IMR-90 (cell line): Measurements from ENCODE around the gene GGT6. TPM values are rescaled to one million over a fixed set of nuclear protein-coding genes. Genes with fewer than 3 reads are reported as not detected.

Experiments
- ATAC-seq: fragments of 200-7000 bp; cut with Tn5 transposase; 2 replicates; pipeline ENCODE4 v1.9.1; 2020; ENCODE audit warnings: low read depth, mild to moderate bottlenecking, moderate library complexity
- BruUV-seq: library from RNA; stranded (reverse); fragments of 400-500 nt; replicated peaks from 2 replicates; lab custom pipeline; 2021; lab: Mats Ljungman, UMichigan
- CTCF ChIA-PET: fragments of 300-600 bp; formaldehyde crosslinking; extraction: SDS; loops from one replicate; lab custom pipeline; 2021; ENCODE audit warnings: antibody characterized with exemption; lab: Yijun Ruan, JAX
- POLR2A ChIA-PET: fragments of 300-600 bp; sonication (Branson Sonifier 250); formaldehyde crosslinking; loops from one replicate; lab custom pipeline; 2022; ENCODE audit warnings: antibody characterized with exemption; ENCODE audit not compliant: unreplicated experiment; lab: Charles Lee
- DNase-seq: peaks from one replicate; pipeline ENCODE4 v3.0.0; 2013
- H2AFZ ChIP-seq: replicated peaks from 2 replicates; pipeline ENCODE3; 2013; ENCODE audit warnings: low read length, mild to moderate bottlenecking; ENCODE audit not compliant: poor library complexity
- H2AK5ac ChIP-seq: 2 replicates; pipeline ENCODE4 v1.6.1; 2013; ENCODE audit warnings: low read depth, low read length, inconsistent platforms
- H2AK9ac ChIP-seq: replicated peaks from 2 replicates; pipeline ENCODE3; 2013; ENCODE audit warnings: mild to moderate bottlenecking, low read depth, low read length, moderate library complexity; ENCODE audit not compliant: poor library complexity
- H2BK120ac ChIP-seq: 2 replicates; pipeline ENCODE4 v1.6.1; 2013; ENCODE audit warnings: low read depth, low read length, inconsistent platforms
- H2BK15ac ChIP-seq: 3 replicates; pipeline ENCODE4 v1.6.1; 2013; ENCODE audit warnings: low read depth, low read length, inconsistent platforms
- H2BK20ac ChIP-seq: 2 replicates; pipeline ENCODE4 v1.6.1; 2013; ENCODE audit warnings: low read depth, mild to moderate bottlenecking, inconsistent platforms, low read length, moderate library complexity
- H2BK5ac ChIP-seq: 2 replicates; pipeline ENCODE4 v1.6.1; 2013; ENCODE audit warnings: mild to moderate bottlenecking, low read depth, low read length, inconsistent platforms; ENCODE audit not compliant: poor library complexity, severe bottlenecking
- H3K14ac ChIP-seq: replicated peaks from 2 replicates; pipeline ENCODE4 v1.6.1; 2013; ENCODE audit warnings: low read depth, low read length, inconsistent platforms
- H3K18ac ChIP-seq: 2 replicates; pipeline ENCODE4 v1.6.1; 2013; ENCODE audit warnings: low read depth, low read length, control low read depth
- H3K23ac ChIP-seq: 2 replicates; pipeline ENCODE4 v1.6.1; 2013; ENCODE audit warnings: low read depth, low read length, inconsistent platforms
- H3K27ac ChIP-seq: 2 replicates; pipeline ENCODE4 v1.5.1; 2013; ENCODE audit warnings: mild to moderate bottlenecking, control low read depth, low read length; ENCODE audit not compliant: insufficient read depth
- H3K27me3 ChIP-seq: 2 replicates; pipeline ENCODE4 v1.6.1; 2013; ENCODE audit warnings: low read length; ENCODE audit not compliant: control insufficient read depth, insufficient read depth
- H3K36me3 ChIP-seq: 2 replicates; pipeline ENCODE4 v1.6.1; 2013; ENCODE audit warnings: low read length, mixed read lengths; ENCODE audit not compliant: control insufficient read depth, insufficient read depth
- H3K4ac ChIP-seq: 2 replicates; pipeline ENCODE4 v1.6.1; 2013; ENCODE audit warnings: low read depth, low read length, inconsistent platforms
- H3K4me1 ChIP-seq: 2 replicates; pipeline ENCODE4 v1.6.1; 2013; ENCODE audit warnings: low read length, mixed read lengths; ENCODE audit not compliant: control insufficient read depth, insufficient read depth
- H3K4me2 ChIP-seq: 2 replicates; pipeline ENCODE4 v1.6.1; 2013; ENCODE audit warnings: low read depth, mild to moderate bottlenecking, control low read depth, low read length, moderate library complexity
- H3K4me3 ChIP-seq: 2 replicates; pipeline ENCODE4 v1.5.1; 2013; ENCODE audit warnings: low read depth, mild to moderate bottlenecking, control low read depth, low read length, moderate library complexity; ENCODE audit not compliant: insufficient read depth
- H3K56ac ChIP-seq: 2 replicates; pipeline ENCODE4 v1.6.1; 2013; ENCODE audit warnings: low read length, inconsistent platforms; ENCODE audit not compliant: insufficient read depth; ENCODE audit errors: extremely low read depth
- H3K79me1 ChIP-seq, 2 experiments: 2 replicates each; pipeline ENCODE4 v1.6.1; 2013; ENCODE audit warnings: low read length in 2 of 2, inconsistent platforms in 1 of 2, low read depth in 1 of 2
- H3K9ac ChIP-seq: 2 replicates; pipeline ENCODE4 v1.6.1; 2013; ENCODE audit warnings: low read depth, low read length, control low read depth
- H3K9me1 ChIP-seq: 2 replicates; pipeline ENCODE4 v1.6.1; 2013; ENCODE audit warnings: low read length, inconsistent platforms; ENCODE audit not compliant: insufficient read depth
- H3K9me3 ChIP-seq: 2 replicates; pipeline ENCODE4 v1.6.1; 2013; ENCODE audit warnings: low read length; ENCODE audit not compliant: control insufficient read depth, insufficient read depth
- H4K20me1 ChIP-seq: 2 replicates; pipeline ENCODE4 v1.6.1; 2013; ENCODE audit warnings: low read length, inconsistent platforms; ENCODE audit not compliant: insufficient read depth
- H4K5ac ChIP-seq: 2 replicates; pipeline ENCODE4 v1.6.1; 2013; ENCODE audit warnings: mild to moderate bottlenecking, low read depth, low read length, control low read depth
- H4K8ac ChIP-seq, 2 experiments: 2 replicates each; pipeline ENCODE4 v1.6.1; 2013; ENCODE audit warnings: low read depth in 2 of 2, low read length in 2 of 2, control low read depth in 1 of 2, inconsistent platforms in 1 of 2
- H4K91ac ChIP-seq: 2 replicates; pipeline ENCODE4 v1.6.1; 2013; ENCODE audit warnings: low read depth, low read length, inconsistent platforms; ENCODE audit not compliant: insufficient read depth
- BHLHE40 ChIP-seq: fragments of 150-350 bp; IDR thresholded peaks from 2 replicates; pipeline ENCODE4 v1.6.1; 2016; ENCODE audit warnings: mild to moderate bottlenecking, low read depth, low read length
- CEBPB ChIP-seq: IDR thresholded peaks from 2 replicates; pipeline ENCODE4 v1.6.1; 2012; ENCODE audit warnings: low read depth, low read length, improper control_type of control experiment
- FOS ChIP-seq: fragments of 150-350 bp; IDR thresholded peaks from 2 replicates; pipeline ENCODE4 v1.6.1; 2016; ENCODE audit warnings: low read depth, low read length
- MAFK ChIP-seq: IDR thresholded peaks from 2 replicates; pipeline ENCODE4 v1.6.1; 2012; ENCODE audit warnings: low read depth, low read length, improper control_type of control experiment
- MAZ ChIP-seq: IDR thresholded peaks from 2 replicates; pipeline ENCODE4 v1.6.1; 2012; ENCODE audit warnings: low read depth, mild to moderate bottlenecking, low read length, improper control_type of control experiment, moderate library complexity, borderline replicate concordance
- MXI1 ChIP-seq: IDR thresholded peaks from 2 replicates; pipeline ENCODE4 v1.6.1; 2012; ENCODE audit warnings: low read depth, mild to moderate bottlenecking, low read length, moderate library complexity, borderline replicate concordance
- POLR2A ChIP-seq: IDR thresholded peaks from 2 replicates; pipeline ENCODE4 v1.6.1; 2012; ENCODE audit warnings: mild to moderate bottlenecking, low read depth, low read length
- RAD21 ChIP-seq: IDR thresholded peaks from 2 replicates; pipeline ENCODE4 v1.6.1; 2012; ENCODE audit warnings: low read length, improper control_type of control experiment
- RCOR1 ChIP-seq: IDR thresholded peaks from 2 replicates; pipeline ENCODE4 v1.6.1; 2012; ENCODE audit warnings: mild to moderate bottlenecking, low read length, improper control_type of control experiment; ENCODE audit not compliant: insufficient replicate concordance
- RFX5 ChIP-seq: IDR thresholded peaks from 2 replicates; pipeline ENCODE4 v1.8.0; 2012; ENCODE audit warnings: low read depth, mild to moderate bottlenecking, low read length, moderate library complexity
- SMC3 ChIP-seq: fragments of 150-350 bp; IDR thresholded peaks from 2 replicates; pipeline ENCODE4 v1.6.1; 2016; ENCODE audit warnings: low read depth, mild to moderate bottlenecking, antibody characterized with exemption, low read length, moderate library complexity
- WGBS, 2 experiments: methylation state at CpG; one replicate each; pipeline versions ENCODE4 v1.1.5 to v1.1.7; 2013; ENCODE audit warnings: missing lambda C conversion rate in 2 of 2; ENCODE audit not compliant: insufficient read length in 1 of 2; ENCODE audit errors: extremely low coverage in 2 of 2; 5-methylcytosine and 5-hydroxymethylcytosine counted together
- dilution Hi-C: fragments of 300-500 bp; cut with HindIII; formaldehyde crosslinking; loops from one replicate; pipeline ENCODE4 v1.14.3; 2018; ENCODE audit warnings: low sequenced_read_pairs; ENCODE audit not compliant: unreplicated experiment
- in situ Hi-C: fragments of 300-500 bp; cut with MboI; formaldehyde crosslinking; loops from 3 replicates; pipeline ENCODE4 v1.14.3; 2019; ENCODE audit warnings: low sequenced_read_pairs, inconsistent platforms, mixed read lengths
- intact Hi-C: fragments of 100-400 bp; cut with micrococcal nuclease; formaldehyde crosslinking; loops from 2 replicates; pipeline ENCODE4 v1.10.0; 2022
- polyA plus RNA-seq, 3 experiments: library from polyadenylated mRNA; depleted of rRNA; stranded (reverse); fragments of >200 nt; gene quantifications; 2 replicates each; pipeline ENCODE4 v1.2.3, GENCODE V29; 2012; ENCODE audit warnings: low replicate concordance in 1 of 3
- total RNA-seq: library from RNA; depleted of rRNA; stranded (reverse); fragments of >200 nt; gene quantifications from 2 replicates; pipeline ENCODE4 v1.2.3, GENCODE V29; 2012
- TF ChIP-seq, protein P1 (sequence below): fragments of 150-350 bp; IDR thresholded peaks from 2 replicates; pipeline ENCODE4 v1.6.1; 2017; ENCODE audit warnings: mild to moderate bottlenecking, antibody characterized with exemption, low read length, low read depth

GGT6 gene
- total and polyA plus RNA-seq, 2 of the 4 experiments (the other 2 are of a cell fraction): not detected

DNA sequence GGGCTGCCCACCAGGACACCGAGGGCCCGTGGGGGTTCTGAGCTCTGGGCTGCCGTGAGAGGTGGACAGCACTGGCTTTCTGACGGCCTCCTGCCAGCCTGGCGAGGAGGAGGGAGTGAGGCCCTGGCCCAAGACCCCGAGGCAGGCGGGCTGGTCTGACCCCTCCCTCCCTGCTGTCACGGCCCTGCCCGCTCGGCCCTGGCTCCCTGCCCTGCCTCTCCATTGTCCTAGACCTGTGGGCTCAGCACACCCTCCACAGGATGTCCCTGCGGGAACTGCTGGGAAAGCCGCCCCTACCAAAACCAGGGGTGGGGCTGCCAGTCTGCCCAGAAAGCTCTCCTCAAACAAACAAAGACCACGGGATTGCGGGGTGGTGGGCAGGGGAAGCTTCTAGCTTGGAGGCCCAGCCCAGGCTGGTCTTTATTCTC lies 41.0 kb downstream of the GGT6 start:
- H3K79me1 ChIP-seq: no peaks in the 10 kb centered on the region
- TF ChIP-seq SMC3 (no peak), MAFK (no peak), CEBPB (no peak), RAD21 (no peak), RCOR1 (no peak), POLR2A (no peak), RFX5 (no peak), MXI1 (no peak), BHLHE40 (no peak), FOS (no peak), MAZ (no peak)
- TF ChIP-seq, protein P1, sequence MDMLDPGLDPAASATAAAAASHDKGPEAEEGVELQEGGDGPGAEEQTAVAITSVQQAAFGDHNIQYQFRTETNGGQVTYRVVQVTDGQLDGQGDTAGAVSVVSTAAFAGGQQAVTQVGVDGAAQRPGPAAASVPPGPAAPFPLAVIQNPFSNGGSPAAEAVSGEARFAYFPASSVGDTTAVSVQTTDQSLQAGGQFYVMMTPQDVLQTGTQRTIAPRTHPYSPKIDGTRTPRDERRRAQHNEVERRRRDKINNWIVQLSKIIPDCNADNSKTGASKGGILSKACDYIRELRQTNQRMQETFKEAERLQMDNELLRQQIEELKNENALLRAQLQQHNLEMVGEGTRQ: no peak
- no peak overlapping the region for H2AK5ac ChIP-seq
- H3K9me1 ChIP-seq: 0 out of 2 replicates have a peak, but pooled peaks cover 3% of the 10 kb centered on the region
- no peaks in the 10 kb centered on the region; the same call in 1 of the 2 replicates for H3K27me3 ChIP-seq
- H2BK5ac ChIP-seq: no peak overlapping the region
- DNase-seq (no peak), ATAC-seq (no peak)
- H3K4me3 ChIP-seq: no peak overlapping the region
- H3K9me3 ChIP-seq: peaks cover 2% of the 10 kb centered on the region; the same call in 1 of the 2 replicates
- H2AK9ac ChIP-seq: no peak overlapping the region
- intact Hi-C loops (no loop called here), in situ Hi-C loops (no loop called here), dilution Hi-C loops (no loop called here)
- H3K4ac ChIP-seq: no peak overlapping the region
- peaks cover 6% of the 10 kb centered on the region for H3K4me1 ChIP-seq
- BruUV-seq: no TSS peak
- H3K56ac ChIP-seq: no peak overlapping the region
- no peak overlapping the region for H3K14ac ChIP-seq
- no peak overlapping the region for H2BK15ac ChIP-seq
- no peak overlapping the region for H2BK120ac ChIP-seq
- H3K18ac ChIP-seq: no peak overlapping the region
- 94% methylated on average over 3 of the region's 14 CpGs; no CpG with 5 or more reads in 1 of the 2 experiments for WGBS, 2 experiments
- no peaks in the 10 kb centered on the region for H3K36me3 ChIP-seq
- H3K23ac ChIP-seq: no peak overlapping the region
- CTCF ChIA-PET: no interaction called here
- no peak overlapping the region for H4K91ac ChIP-seq
- H3K27ac ChIP-seq: no peak overlapping the region
- no peak overlapping the region for H2BK20ac ChIP-seq
- no peaks in the 10 kb centered on the region for H4K20me1 ChIP-seq
- H4K5ac ChIP-seq: no peak overlapping the region
- H3K9ac ChIP-seq: no peak overlapping the region
- no peak overlapping the region for H3K4me2 ChIP-seq
- POLR2A ChIA-PET: no interaction called here
- H4K8ac ChIP-seq: no peak overlapping the region
- no peak overlapping the region for H2AFZ ChIP-seq
